GM21515 (cell line): ENCODE measurements around the gene TCF7.

Experiments
- ATAC-seq: cut with Tn5 transposase; IDR thresholded peaks from one replicate; pipeline ENCODE4 v1.9.1; 2021; ENCODE audit not compliant: unreplicated experiment

The TCF7 gene

GRCh38 chr5:134128648-134128995, 14.1 kb downstream of the TCF7 start:
- no peak for ATAC-seq

GRCh38 chr5:134129411-134130238, 15.1 kb downstream of the TCF7 start:
- ATAC-seq: no peak

GRCh38 chr5:134130239-134130945, 15.9 kb downstream of the TCF7 start:
- ATAC-seq: no peak

DNA sequence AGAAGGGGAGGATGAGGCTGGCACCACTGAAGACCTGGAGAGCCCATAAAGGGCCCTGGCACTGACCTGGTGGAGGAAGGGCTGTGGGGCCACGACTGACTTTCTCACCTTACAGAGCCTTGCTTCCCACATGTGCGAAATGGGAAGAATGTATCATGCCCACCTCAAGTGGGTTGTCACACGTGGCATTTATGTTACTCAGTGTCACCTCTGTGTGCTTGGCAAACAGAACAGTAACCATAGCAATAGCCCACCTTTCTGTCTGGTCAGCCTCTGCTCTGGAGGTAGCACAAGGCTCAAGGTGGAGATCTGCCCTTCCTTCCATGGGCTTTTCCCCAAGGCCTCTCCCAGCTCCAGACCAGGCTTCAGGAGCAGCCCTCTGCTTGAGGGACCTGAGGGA, 16.7 kb downstream of the TCF7 start:
- no peak for ATAC-seq

- ATAC-seq: no peak
Observed at GRCh38 chr5:134131578-134132350, 17.3 kb downstream of the TCF7 start.

- ATAC-seq: peak; percentile 46
Observed at GRCh38 chr5:134132372-134133187, 18.1 kb downstream of the TCF7 start.

- ATAC-seq: no peak
Observed at GRCh38 chr5:134133188-134133994, 18.9 kb downstream of the TCF7 start.

GRCh38 chr5:134133995-134134541, 19.6 kb downstream of the TCF7 start:
- ATAC-seq: no peak

DNA sequence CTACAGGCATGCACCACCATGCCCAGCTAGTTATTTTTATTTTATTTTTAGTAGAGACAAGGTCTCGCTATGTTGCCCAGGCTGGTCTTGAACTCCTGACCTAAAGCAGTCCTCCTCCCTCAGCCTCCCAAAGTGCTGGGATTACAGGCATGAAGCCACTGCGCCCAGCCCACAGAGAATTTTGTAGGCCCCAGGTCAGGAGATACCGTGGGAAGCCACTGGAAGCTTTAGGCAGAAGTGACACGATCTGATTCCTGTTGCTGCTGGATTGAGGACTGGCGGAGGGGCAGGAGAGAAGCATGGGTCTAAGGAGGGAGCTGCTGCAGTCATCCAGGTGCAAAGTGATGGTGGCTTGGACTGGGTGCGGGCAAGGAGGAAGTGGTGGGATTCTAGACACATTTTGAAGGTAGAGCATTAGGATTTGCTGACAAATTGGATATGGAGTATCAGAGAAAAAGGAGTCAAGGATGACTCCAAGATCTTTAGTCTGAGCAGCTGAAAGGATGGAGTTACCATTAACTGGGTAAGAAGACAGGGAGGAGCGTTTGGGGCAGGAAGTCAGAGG, 20.7 kb downstream of the TCF7 start:
- no peak for ATAC-seq

DNA sequence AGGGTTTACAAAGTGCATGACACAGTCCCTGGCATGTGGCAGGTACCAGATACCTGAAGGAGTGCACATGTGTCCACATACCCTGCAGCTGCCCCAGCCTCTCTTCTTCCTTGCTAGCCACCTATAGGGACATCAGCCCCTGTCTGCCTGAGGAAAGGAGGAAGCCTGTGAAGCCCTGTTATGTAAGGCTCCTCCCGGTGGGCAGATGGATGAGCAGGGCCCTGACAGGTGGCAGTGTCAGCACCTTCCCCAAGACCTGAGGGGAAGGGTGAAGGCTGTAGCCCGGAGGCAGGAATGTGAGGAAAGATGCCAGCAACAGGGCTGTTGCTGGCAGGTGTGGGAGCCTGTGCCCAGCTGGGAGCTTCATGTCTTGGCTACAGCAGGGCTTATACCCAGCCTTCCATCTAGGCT, 21.7 kb downstream of the TCF7 start:
- ATAC-seq: no peak

DNA sequence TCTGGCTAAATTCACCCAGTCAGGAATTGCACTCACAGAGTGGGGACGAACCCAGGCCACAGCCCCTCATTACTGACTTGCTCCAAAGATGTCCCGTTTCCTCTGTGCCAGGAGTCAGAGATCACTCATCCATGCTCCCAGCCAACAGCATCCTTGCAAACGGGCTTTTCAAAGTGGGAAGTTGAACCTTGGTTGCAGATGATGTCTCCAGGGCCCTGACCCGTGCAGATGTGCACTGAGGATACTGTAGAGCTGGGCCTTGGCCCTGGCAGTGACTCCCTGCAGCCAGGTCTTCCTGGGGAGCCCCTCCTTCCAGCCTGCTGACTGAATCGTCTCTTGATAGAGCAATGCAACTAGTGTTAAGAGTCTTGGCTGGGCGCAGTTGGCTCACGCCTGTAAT, 22.3 kb downstream of the TCF7 start:
- ATAC-seq: no peak

DNA sequence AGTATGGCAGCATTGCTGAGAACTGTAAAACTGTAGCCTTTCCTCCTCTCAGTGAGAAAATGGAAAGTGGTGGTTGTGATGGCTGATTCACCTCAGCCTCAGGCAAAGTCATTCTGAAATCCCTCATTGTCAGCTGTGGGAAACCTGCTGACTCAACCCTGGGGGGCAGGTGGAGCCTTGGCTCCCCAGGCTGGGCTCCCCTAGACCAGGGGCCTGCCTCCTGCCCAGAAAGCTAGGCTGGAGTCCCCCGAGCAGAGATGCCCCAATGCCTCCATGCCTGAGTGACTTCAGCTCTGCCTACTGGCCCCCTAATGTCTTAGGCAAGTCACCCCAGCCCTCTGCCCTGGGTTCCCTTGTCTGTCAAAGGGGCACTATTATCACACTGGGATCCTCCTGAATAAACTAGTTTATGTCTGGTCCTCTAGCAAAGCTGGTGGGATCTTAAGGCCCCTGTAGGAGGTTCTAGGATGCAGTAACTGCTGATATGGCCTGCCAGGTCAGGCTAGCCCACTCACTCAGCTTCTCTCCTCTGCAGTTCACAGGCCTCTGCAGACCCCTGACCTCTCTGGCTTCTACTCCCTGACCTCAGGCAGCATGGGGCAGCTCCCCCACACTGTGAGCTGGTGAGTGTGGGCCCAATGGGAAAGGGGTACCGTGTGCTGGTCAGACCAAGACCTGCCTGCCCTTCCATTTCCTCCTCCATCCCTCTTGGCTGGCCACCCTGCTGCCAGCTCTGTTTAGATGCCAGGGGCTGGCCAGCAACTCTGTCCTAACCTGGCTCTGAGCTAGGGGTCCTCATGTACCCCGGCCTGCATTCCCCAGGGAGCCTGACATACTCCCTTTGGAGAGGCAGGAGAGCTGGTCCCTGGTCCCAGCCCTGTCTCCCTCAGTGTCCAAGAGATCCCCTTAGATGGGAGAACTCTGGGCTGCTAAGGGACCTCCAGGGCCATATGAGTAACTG, 24.2 kb downstream of the TCF7 start:
- ATAC-seq: peak; percentile 51

GRCh38 chr5:134139377-134139851, 24.9 kb downstream of the TCF7 start:
- ATAC-seq: no peak

GRCh38 chr5:134139891-134140469, 25.5 kb downstream of the TCF7 start:
- ATAC-seq: no peak

GRCh38 chr5:134140530-134141201, 26.2 kb downstream of the TCF7 start:
- no peak for ATAC-seq

GRCh38 chr5:134141331-134142050, 27.0 kb downstream of the TCF7 start:
- ATAC-seq: no peak

GRCh38 chr5:134142052-134142451, 27.6 kb downstream of the TCF7 start:
- ATAC-seq: no peak
